ENCODE data around the gene CLUH. TPM values are rescaled to one million over a fixed set of nuclear protein-coding genes. Genes with fewer than 3 reads are reported as not detected.

Gene CLUH
- total RNA-seq, 1 donor from 2014 or later: 53.6 TPM

GRCh38 chr17:2693561-2694380, 17.8 kb downstream of the CLUH start:
- Mint-ChIP-seq H3K4me1 (ENCODE audit: low read depth, unreplicated experiment) (peaks cover 6% of the 10 kb centered on the region), H3K4me3 (ENCODE audit: unreplicated experiment) (no peak overlapping the region), H3K27ac (ENCODE audit: unreplicated experiment) (no peak overlapping the region), H3K9me3 (ENCODE audit: unreplicated experiment) (no peaks in the 10 kb centered on the region), H3K27me3 (ENCODE audit: low read depth, unreplicated experiment) (no peaks in the 10 kb centered on the region), H3K36me3 (ENCODE audit: low read depth, unreplicated experiment) (peaks cover 9% of the 10 kb centered on the region)
- Histone ChIP-seq H3K4me1 (ENCODE audit: insufficient read depth, low read length) (no peaks in the 10 kb centered on the region), H3K36me3 (ENCODE audit: insufficient read depth, low read length) (no peaks in the 10 kb centered on the region), H3K4me2 (ENCODE audit: low read length) (no peak overlapping the region), H3K4me3 (ENCODE audit: insufficient read depth, low read depth, low read length) (no peak overlapping the region), H3K79me2 (ENCODE audit: insufficient read depth, low read length) (no peaks in the 10 kb centered on the region), H3K27me3 (ENCODE audit: insufficient read depth, low read length) (no peaks in the 10 kb centered on the region), H3K27ac (ENCODE audit: low read depth, low read length) (no peak overlapping the region), H2AFZ (ENCODE audit: low read depth, low read length) (no peak overlapping the region), H3K9me3 (ENCODE audit: insufficient read depth, low read depth, low read length) (no peaks in the 10 kb centered on the region), H4K20me1 (ENCODE audit: insufficient read depth, low read length) (peaks cover 9% of the 10 kb centered on the region), H3K9ac (ENCODE audit: low read length) (no peak overlapping the region)
- DNase-seq (ENCODE audit: low read depth) (no peak), FAIRE-seq (no peak)
- TF ChIP-seq EZH2 (IDR thresholded peaks at IDR 0.05; ENCODE audit: insufficient read depth, low read length) (no peak), CTCF (IDR thresholded peaks at IDR 0.05; ENCODE audit: insufficient read depth, low read depth, low read length) (no peak)

GRCh38 chr17:2692781-2693135, 18.8 kb downstream of the CLUH start:
- H3K27ac Mint-ChIP-seq (ENCODE audit: unreplicated experiment): no peak overlapping the region
- no peaks in the 10 kb centered on the region for H3K27me3 ChIP-seq (ENCODE audit: insufficient read depth, low read length)
- peaks cover 6% of the 10 kb centered on the region for H3K4me1 Mint-ChIP-seq (ENCODE audit: low read depth, unreplicated experiment)
- no peak for DNase-seq (ENCODE audit: low read depth)
- H3K36me3 ChIP-seq (ENCODE audit: insufficient read depth, low read length): no peaks in the 10 kb centered on the region
- no peak overlapping the region for H3K27ac ChIP-seq (ENCODE audit: low read depth, low read length)
- peaks cover 15% of the 10 kb centered on the region for H4K20me1 ChIP-seq (ENCODE audit: insufficient read depth, low read length)
- no peaks in the 10 kb centered on the region for H3K9me3 Mint-ChIP-seq (ENCODE audit: unreplicated experiment)
- no peak overlapping the region for H3K4me3 ChIP-seq (ENCODE audit: insufficient read depth, low read depth, low read length)
- H3K4me1 ChIP-seq (ENCODE audit: insufficient read depth, low read length): no peaks in the 10 kb centered on the region
- no peaks in the 10 kb centered on the region for H3K79me2 ChIP-seq (ENCODE audit: insufficient read depth, low read length)
- H3K9ac ChIP-seq (ENCODE audit: low read length): no peak overlapping the region
- peaks cover 9% of the 10 kb centered on the region for H3K36me3 Mint-ChIP-seq (ENCODE audit: low read depth, unreplicated experiment)
- TF ChIP-seq CTCF (IDR thresholded peaks at IDR 0.05; ENCODE audit: insufficient read depth, low read depth, low read length): no peak
- no peak for TF ChIP-seq EZH2 (IDR thresholded peaks at IDR 0.05; ENCODE audit: insufficient read depth, low read length)
- no peaks in the 10 kb centered on the region for H3K27me3 Mint-ChIP-seq (ENCODE audit: low read depth, unreplicated experiment)
- H3K9me3 ChIP-seq (ENCODE audit: insufficient read depth, low read depth, low read length): no peaks in the 10 kb centered on the region
- no peak overlapping the region for H2AFZ ChIP-seq (ENCODE audit: low read depth, low read length)
- H3K4me3 Mint-ChIP-seq (ENCODE audit: unreplicated experiment): no peak overlapping the region
- no peak overlapping the region for H3K4me2 ChIP-seq (ENCODE audit: low read length)
- no peak for FAIRE-seq

Measured in astrocyte (in vitro differentiated cells and primary cell).